ENCODE data around the gene ZNF20. TPM values are rescaled to one million over a fixed set of nuclear protein-coding genes. Genes with fewer than 3 reads are reported as not detected.
A peak's percentile ranks its signal among the peaks of the same experiment; 100 is the strongest.

ZNF20 gene
- total RNA-seq, 1 donor from 2014 or later = 9.1 TPM

GRCh38 chr19:12133069-12133468 lies 7.1 kb downstream of the ZNF20 start:
- TF ChIP-seq CTCF (conservative IDR thresholded peaks at IDR 0.05) = no peak
- no peak for DNase-seq (ENCODE audit: low read depth, low spot score)
- no peak overlapping the region for H3K4me3 Mint-ChIP-seq
- H3K27ac Mint-ChIP-seq (ENCODE audit: unreplicated experiment) = no peak overlapping the region
- H3K9me3 Mint-ChIP-seq = peaks cover 31% of the 10 kb centered on the region
- peaks cover 77% of the 10 kb centered on the region for H3K36me3 Mint-ChIP-seq (ENCODE audit: low read depth)
- no peaks in the 10 kb centered on the region for H3K27me3 Mint-ChIP-seq (ENCODE audit: low read depth)
- peaks cover 8% of the 10 kb centered on the region for H3K4me1 Mint-ChIP-seq

GRCh38 chr19:12126707-12127106 lies 13.4 kb downstream of the ZNF20 start:
- Mint-ChIP-seq H3K36me3 (ENCODE audit: low read depth) (peaks cover 44% of the 10 kb centered on the region), H3K27me3 (ENCODE audit: low read depth) (no peaks in the 10 kb centered on the region), H3K4me1 (no peaks in the 10 kb centered on the region), H3K4me3 (no peak overlapping the region), H3K27ac (ENCODE audit: unreplicated experiment) (peak overlapping the region; percentile 3), H3K9me3 (peaks cover 21% of the 10 kb centered on the region)
- peak; percentile 64 for TF ChIP-seq CTCF (conservative IDR thresholded peaks at IDR 0.05)
- DNase-seq (ENCODE audit: low read depth, low spot score) = no peak

GRCh38 chr19:12117201-12117970 lies 22.8 kb downstream of the ZNF20 start:
- DNase-seq (ENCODE audit: low read depth, low spot score) = no peak
- H3K36me3 Mint-ChIP-seq (ENCODE audit: low read depth) = peaks cover 46% of the 10 kb centered on the region
- H3K4me1 Mint-ChIP-seq = no peaks in the 10 kb centered on the region
- H3K27ac Mint-ChIP-seq (ENCODE audit: unreplicated experiment) = no peak overlapping the region
- peaks cover 21% of the 10 kb centered on the region for H3K9me3 Mint-ChIP-seq
- TF ChIP-seq CTCF (conservative IDR thresholded peaks at IDR 0.05) = no peak
- no peaks in the 10 kb centered on the region for H3K27me3 Mint-ChIP-seq (ENCODE audit: low read depth)
- H3K4me3 Mint-ChIP-seq = no peak overlapping the region

- no peak for DNase-seq (ENCODE audit: low read depth, low spot score)
- H3K9me3 Mint-ChIP-seq = peaks cover 23% of the 10 kb centered on the region
- H3K4me3 Mint-ChIP-seq = no peak overlapping the region
- no peak overlapping the region for H3K27ac Mint-ChIP-seq (ENCODE audit: unreplicated experiment)
- TF ChIP-seq CTCF (conservative IDR thresholded peaks at IDR 0.05) = no peak
- no peaks in the 10 kb centered on the region for H3K27me3 Mint-ChIP-seq (ENCODE audit: low read depth)
- peaks cover 66% of the 10 kb centered on the region for H3K36me3 Mint-ChIP-seq (ENCODE audit: low read depth)
- H3K4me1 Mint-ChIP-seq = no peaks in the 10 kb centered on the region
Measured at GRCh38 chr19:12113121-12113520, 27.0 kb downstream of the ZNF20 start.

GRCh38 chr19:12112701-12113100 lies 27.4 kb downstream of the ZNF20 start:
- Mint-ChIP-seq H3K9me3 (peaks cover 23% of the 10 kb centered on the region), H3K36me3 (ENCODE audit: low read depth) (peaks cover 66% of the 10 kb centered on the region), H3K4me1 (no peaks in the 10 kb centered on the region), H3K4me3 (no peak overlapping the region), H3K27ac (ENCODE audit: unreplicated experiment) (no peak overlapping the region), H3K27me3 (ENCODE audit: low read depth) (no peaks in the 10 kb centered on the region)
- TF ChIP-seq CTCF (conservative IDR thresholded peaks at IDR 0.05) = no peak
- no peak for DNase-seq (ENCODE audit: low read depth, low spot score)
